Measurements from ENCODE around the gene NEDD4L.

NEDD4L gene

DNA sequence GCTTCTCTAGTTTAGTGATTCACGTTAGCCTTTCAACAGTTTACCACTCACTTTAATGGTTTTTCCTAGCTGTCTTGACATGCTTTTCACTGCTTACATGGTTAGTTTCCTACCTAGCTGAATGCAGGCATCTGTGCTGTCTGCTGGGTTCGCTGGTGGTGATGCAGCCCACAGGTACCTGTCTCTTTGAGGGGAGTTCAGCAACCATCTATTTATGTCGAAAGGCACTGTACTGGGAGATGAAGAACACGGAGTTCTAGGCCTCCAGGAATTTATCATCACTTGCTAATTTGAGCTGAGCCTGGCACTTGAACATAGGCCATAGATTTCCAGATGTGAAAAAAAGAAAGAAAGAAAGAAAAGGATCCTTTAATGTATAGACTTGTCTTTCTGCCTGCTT lies 148.5 kb downstream of the NEDD4L start:
- H3K27ac ChIP-seq: no peak overlapping the region
- no peak overlapping the region for H3K4me3 ChIP-seq

DNA sequence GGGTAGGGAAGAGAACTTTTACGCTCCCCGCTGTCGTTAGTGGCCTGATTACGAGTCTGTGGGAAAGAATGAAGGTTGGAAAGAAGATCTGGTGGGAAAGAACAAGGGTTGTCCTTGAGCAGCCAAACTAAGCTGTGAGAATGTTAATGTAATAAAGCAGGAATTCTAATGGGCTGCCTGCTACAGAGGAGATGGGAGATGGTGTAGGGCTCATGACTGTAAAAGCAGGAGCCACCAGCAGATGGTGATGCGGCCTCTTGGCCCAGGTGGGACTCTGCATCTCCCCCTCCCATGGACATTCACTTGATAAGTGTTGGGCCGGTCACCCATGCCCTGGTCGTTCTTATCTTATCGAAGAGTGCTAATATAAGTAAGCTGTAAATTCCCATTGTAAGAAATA lies 150.0 kb downstream of the NEDD4L start:
- Histone ChIP-seq H3K4me3 (no peak overlapping the region), H3K27ac (no peak overlapping the region)

DNA sequence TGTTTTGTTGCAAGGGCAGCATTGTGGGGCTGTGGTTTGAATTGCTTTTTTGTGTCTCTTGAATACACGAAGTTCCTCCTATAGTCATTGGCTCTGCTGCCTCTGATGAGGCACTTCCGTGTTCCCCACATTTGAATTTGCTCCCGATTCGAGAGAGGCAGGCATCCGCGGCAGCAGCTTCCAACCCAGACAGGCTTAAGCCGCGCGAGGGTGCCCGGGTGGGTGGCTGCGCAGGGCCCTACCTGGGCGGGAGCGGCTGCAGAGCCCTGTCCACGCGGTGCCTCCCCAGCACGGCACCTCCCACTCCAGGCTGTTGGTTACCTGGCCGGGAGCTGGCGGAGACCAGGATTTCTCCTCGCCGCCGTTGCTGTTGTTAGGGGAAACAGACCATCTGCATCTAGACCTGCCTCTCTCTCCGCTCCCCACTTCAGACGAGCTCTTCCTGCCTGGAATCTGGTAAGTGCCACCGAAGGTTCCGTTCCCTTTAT lies 151.3 kb downstream of the NEDD4L start:
- Histone ChIP-seq H3K4me3 (peak overlapping the region; percentile 12 to 41 (median 32)), H3K27ac (peak overlapping the region in 5 of 21 experiments; percentile 7 to 73 (median 26))

DNA sequence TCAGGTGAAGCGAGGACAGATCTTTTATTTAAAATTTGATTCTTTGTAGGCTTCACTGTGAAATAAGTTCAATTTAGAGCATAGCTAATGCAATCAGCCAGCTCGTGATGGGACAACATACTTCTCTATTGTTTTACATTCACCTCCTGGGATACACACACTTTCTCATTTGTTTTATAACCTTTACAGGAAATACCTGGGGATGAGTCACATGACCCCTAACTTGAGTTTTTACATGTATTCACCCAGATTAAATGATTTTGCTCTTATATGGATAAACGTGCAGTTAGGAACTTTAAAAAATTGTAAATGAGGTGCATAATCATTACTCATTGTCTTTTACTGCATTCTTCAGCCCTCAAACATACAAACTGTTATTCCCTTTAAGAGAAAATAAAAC lies 152.1 kb downstream of the NEDD4L start:
- peak overlapping the region in 1 of 7 experiments; percentile 32 for H3K4me3 ChIP-seq
- H3K27ac ChIP-seq: no peak overlapping the region

DNA sequence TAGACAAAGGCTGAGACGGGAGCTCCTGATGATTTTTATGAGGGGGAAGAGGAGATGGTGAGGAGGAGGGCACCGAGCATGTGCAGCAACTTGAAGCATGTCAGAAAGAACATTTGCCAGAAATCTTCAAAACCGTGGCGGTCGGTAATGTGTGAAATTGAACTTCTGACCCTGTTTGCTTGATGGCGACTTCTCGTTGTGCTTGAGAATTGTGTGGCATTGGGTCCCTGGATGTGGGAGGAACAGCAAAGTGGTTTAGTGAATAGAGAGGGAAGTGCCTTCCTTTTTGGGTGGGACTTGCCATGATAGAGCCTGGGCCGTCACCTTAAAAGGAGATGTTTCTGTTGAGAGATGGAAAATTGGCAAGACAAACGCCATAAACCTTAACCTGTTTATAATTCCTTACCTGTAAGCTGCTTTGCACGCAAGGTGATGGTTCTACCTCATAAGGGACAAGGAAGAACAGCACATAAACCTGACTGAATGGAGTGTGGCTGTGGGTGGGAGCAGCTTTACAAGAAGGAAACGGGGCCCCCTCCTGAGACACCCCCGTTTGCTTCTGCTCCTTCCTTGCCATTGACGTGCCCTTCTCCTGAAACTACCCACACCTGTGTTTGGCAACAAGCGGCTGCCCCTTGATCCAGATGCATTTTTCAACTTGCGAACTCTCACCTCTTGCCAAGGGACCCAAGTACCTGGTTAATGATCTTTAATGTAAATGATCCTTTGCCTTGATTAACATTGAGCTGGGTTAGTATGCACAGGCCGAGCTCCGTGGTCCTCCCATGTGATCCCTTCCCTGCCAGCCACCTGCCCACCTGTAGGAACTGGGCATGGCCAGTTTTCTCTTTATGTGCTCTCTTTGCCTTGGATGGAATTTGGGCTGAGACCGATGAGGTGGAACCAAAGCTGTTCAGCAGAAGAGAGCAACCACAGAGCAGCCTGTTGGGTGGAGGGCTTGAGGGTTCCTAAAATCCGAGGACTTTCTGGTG lies 153.2 kb downstream of the NEDD4L start:
- Histone ChIP-seq H3K27ac (peak overlapping the region in 1 of 21 experiments; percentile 55), H3K4me3 (no peak overlapping the region)

DNA sequence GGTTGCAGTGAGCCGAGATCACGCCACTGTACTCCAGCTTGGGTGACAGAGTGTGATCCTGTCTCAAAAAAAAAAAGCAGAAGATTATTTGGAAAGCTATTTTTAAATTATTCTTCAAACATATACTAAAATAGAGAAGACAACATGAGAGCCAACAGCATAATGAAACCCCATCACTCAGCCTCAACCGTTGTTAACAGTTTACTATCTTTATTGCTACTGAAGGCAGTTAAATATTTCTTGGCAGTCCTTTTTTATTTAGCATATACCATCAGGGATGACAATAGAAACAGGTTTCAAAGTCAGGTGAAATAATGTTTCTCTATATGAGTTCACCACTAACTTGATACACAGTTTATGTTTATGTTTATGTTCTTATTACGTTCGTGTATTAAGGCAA lies 157.2 kb downstream of the NEDD4L start:
- no peak overlapping the region for H3K27ac ChIP-seq

DNA sequence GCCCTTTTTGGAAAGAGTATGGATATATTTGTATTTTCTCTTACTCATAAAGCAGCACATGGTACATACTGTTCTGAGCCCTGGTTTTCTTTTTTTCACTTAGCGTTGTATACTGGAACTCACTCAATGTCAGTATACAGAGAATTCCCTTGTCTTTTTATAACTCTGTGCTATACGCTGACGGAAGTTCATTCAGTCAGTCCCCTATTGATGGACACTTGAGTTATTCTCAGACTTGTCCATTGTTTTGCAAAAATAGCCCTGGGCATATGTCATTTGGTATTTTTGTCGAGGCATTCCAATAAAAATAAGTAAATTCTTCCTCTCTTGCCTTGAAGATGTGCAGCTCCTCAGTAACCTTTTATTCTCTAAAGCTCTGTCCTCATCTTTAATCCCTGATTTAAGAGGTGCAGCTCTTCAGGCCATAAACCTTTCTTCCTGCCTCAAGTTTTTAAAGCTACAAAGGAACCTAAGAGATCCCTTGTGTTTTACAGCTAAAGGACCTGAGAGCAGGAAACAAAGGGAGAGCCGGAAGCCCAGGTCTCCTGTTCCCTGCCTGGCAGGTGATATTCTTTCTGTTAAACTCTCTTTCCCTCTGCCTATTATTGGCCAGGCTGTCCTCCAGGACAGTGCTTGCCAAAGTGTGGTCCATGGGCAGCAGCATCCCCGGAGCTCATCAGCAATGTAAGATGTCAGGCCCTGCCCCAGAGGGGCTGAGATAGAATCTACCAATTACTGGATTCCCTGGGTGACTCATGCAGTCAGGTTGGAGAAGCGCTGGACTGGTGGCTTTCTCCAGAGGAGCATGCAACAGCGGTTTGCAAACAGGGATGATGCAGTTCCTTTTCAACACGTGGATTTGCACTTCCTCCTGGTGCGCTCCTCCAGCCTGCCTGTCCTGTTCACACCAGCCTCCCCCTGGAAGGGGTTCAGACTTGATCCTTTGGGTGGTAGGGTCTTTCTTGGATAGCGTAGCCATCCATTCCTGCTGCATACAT lies 158.0 kb downstream of the NEDD4L start:
- no peak overlapping the region for H3K27ac ChIP-seq

More for the DNA sequence above, 157.2 kb downstream of the NEDD4L start:
- no peak overlapping the region for H3K4me3 ChIP-seq

DNA sequence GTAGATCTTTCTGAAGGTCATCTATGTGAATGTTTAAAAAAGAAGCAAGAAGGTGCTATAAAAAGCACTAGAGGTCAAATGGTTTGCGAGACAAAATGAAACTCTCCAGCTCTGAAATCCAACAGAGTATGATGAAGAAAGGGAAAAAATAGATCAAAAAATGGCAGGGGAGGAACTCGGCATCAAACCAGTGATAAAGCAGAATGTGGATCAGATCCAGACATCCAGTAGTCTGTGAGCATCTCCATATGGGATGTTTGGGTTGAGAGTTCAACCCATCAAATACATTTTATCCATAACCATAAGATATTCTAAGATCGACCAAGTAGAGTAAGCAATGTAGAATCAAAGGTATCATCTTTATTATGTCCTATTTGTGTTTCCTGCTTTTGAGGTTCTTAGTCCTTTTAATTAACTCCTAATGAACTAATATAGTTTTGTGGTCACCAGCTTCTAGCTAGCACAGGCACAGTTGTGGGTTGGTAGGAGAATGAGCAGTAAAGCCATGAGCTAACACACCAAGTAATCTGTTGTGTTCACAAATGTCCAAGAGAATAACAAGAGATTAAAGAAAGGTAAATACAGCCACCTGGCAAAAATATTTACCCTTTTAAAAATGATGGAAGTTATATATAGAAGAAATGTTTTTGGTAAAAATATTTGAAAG lies 160.9 kb downstream of the NEDD4L start:
- H3K4me3 ChIP-seq: no peak overlapping the region
- H3K27ac ChIP-seq: no peak overlapping the region

More for the DNA sequence above, 158.0 kb downstream of the NEDD4L start:
- no peak overlapping the region for H3K4me3 ChIP-seq

DNA sequence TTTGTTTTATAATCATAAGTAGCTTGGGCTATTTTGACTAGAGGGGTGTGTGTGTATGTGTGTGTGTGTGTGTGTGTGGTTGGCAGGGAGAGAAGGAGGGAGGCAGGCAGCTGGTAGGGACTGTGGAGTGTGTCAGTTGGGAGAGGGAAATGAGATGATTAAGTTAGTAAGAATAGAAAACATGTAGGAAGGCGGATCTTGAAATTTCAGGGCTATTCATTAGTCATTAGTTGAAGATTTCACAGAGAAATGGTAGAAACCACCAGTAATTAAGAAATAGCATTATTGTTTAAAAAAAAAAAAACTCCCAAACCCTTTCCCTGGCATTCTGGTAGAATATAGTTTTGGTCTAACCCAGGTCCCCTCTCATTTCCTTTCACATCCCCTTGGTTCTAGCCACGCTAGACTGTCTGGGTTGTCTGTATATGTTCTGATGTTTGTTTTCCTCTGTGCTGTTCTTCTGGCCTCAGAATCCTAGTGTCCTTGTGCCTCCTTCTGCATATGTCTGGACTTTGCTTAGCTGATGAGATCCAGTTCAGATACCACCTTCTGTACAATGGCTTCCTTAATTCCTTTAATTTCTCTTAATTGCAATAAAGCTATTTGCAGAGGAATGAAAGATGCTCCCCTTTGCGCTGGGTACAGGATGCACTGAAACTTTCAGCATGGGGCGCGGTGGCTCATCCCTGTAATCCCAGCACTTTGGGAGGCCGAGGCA lies 161.6 kb downstream of the NEDD4L start:
- Histone ChIP-seq H3K4me3 (no peak overlapping the region), H3K27ac (no peak overlapping the region)

DNA sequence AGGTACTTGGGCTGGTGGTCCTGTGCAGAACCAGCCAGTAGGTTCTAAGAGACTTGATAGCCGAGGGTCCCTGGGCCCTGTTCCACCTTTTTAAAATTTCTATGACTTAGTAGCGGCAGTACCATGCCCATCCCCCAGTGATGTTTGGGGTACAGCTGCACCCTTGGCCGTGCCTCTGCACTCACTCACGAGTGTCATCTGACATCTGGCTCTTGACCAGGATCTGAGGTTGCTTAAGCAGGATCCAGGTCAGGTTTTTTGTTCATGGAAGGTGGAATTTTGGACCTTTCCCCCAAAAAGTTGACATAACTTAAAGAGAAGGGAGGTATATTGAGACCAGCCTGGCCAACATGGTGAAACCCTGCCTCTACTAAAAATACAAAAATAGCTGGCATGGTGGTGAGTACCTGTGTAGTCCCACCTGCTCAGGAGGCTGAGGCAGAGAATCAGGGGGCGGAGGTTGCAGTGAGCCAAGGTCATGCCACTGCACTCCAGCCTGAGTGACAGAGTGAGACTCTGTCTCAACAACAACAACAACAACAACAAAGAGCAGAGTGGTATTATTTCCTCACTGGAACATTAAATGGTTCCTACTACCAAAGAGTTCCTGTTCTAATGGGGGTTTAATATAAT lies 163.6 kb downstream of the NEDD4L start:
- Histone ChIP-seq H3K27ac (no peak overlapping the region), H3K4me3 (no peak overlapping the region)

DNA sequence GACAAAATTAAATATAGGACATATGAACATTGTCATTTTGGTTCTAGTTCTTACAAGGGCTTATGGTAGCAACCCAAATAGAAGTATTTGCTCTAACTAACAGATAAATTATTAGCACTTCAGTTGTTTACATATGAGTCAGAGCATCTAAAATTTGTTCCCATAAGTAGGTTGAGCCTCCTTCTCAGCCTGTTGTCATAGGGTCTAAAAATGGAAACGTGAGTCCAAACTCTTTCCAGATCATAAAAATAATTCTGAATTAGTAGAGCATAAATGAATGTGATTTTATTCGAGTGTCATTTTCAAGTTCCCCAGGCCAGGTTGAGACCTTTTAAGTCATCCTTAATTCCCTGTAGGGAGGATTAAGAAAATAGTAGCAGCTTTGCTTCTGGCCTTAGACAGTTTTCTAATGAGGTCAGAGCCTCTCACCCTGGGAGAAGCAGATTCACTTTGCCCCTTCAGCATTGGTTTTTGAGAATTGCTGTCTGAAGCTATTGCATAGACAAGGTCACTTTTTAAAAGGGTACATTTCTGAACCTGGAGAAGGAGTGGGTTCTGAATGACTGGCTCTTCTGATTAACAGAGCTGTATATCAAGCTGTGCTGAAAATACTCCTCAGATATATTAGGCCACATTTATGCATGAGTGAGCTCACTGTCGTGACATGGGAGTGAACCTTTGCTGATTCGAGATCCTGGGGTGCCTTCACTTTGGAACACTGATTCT lies 164.3 kb downstream of the NEDD4L start:
- Histone ChIP-seq H3K27ac (no peak overlapping the region), H3K4me3 (no peak overlapping the region)

DNA sequence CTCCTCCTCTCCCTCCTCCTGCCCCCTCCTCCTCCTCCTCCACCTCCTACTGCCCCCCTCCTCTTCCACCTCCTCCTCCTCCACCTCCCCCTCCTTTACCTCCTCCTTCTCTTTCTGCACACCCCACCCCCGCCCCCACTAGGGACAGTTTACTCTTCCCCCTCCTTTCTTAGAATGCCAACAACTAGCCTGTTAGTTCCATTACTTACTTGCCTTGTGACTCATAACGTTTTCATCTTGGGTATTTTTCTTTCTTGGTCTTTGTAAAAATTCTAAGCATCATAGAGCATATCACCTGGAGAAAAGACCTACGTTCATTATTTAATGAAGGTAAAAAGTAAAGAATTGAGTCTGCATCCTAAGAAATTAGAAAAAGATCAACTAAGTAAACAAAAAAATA lies 165.3 kb downstream of the NEDD4L start:
- no peak overlapping the region for H3K27ac ChIP-seq
- H3K4me3 ChIP-seq: no peak overlapping the region

DNA sequence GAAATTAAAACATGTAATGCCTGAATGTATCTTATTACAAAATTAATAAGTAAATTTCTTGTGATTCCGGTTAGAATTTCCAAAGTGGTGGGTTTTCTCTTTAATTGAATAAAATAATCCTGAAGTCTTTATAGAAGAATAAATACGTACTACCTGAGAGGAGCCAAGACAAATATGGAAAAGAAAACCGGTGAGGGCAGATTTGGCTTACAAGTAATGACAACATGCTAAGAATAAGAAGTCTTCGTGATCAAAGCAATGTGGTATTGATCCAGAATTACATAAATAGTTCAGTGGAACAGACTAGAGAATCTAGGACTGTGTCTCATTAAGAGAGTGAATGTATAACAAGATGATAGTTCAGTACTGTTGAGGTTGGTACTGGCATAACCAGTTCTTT lies 167.5 kb downstream of the NEDD4L start:
- H3K4me3 ChIP-seq: no peak overlapping the region
- no peak overlapping the region for H3K27ac ChIP-seq

DNA sequence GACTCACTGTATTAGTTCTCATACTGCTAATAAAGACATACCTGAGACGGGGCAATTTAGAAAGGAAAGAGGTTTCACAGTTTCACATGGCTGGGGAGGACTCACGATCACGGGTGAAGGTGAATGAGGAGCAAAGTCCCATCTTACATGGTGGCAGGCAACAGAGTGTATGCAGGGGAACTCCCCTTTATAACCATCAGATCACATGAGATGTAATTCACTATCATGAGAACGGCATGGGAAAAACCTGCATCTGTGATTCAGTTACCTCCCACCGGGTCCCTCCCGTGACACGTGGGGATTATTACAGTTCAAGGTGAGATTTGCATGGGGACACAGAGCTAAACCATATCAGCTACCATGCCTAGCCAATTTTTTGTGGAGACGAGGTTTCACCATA lies 168.2 kb downstream of the NEDD4L start:
- Histone ChIP-seq H3K4me3 (no peak overlapping the region), H3K27ac (no peak overlapping the region)

DNA sequence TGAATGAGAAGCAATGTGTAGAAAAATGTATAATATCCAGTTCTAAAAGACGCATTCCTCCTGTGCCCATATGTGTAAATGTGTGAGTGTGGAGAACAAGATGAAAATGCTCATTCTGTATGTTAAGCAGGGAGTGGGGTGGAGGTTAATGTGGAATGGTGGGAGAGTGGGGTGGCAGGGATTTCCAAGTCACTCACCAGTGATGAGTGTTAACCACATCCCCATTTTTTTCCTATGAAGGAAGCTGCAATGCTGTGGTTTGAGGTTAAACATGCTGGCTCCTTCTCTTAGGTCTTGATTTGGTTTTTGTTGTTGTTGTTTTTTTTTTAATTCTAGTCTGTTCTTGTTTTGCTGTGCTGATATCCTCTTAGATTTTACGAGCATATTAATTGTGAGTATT lies 169.4 kb downstream of the NEDD4L start:
- Histone ChIP-seq H3K27ac (peak overlapping the region in 4 of 21 experiments; percentile 42 to 83 (median 50)), H3K4me3 (no peak overlapping the region)

DNA sequence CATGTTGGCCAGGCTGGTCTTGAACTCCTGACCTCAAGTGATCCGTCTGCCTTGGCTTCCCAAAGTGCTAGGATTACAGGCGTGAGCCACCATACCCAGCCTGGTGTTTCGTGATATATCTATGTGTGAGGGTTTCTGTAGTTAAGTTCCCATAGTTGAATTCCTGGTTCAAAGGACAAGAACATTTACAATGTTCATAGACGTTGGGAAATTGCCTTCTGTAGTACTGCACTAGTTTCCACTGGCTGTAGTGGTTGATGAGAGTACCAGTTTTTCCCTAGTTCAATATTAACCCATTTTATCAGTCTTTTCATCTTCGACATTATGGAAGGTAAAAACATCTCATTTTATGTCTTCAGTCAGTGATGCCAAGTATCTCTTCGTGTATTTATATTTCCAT lies 171.0 kb downstream of the NEDD4L start:
- Histone ChIP-seq H3K4me3 (no peak overlapping the region), H3K27ac (peak overlapping the region in 1 of 21 experiments; percentile 15)

DNA sequence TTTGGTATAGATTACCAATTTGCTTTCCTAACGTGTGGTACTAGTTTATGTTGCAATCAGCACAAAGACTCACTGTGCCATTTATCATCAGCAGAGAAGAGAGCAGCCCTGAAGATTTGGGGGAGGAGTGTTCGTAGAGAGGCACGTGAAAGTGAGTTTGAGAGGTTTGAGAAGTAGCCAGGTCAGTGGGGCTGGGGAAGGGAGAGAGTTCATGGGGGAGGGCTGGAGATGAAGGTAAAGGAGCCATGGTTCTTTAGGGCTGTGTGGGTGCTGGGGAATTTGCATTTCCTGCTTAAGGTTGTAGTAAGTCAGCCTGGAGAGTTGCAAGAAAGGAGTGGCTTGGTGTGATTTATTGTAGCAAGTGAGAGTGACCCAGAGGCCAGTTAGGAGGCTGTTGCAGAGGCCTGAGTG lies 172.1 kb downstream of the NEDD4L start:
- H3K27ac ChIP-seq: no peak overlapping the region

DNA sequence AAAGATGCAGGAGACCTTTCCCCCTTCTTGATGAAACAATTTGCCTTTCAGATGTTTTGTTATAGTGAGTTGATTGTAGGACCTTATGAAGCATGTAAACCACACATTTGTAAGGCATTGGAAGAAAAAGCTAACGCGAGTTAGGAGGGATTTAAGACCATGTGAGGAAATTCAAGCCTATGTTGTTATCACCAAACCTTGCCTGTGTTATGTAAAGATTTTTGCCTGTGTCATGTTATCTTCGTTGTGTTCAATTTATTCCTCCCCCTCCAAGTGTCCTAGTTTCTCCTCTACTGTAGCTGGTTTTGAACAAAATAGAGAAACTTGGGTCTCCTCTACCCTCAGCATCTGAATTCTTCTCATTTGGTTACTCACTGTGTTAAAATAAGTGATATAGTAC lies 173.0 kb downstream of the NEDD4L start:
- Histone ChIP-seq H3K4me3 (no peak overlapping the region), H3K27ac (no peak overlapping the region)

More for the DNA sequence above, 172.1 kb downstream of the NEDD4L start:
- H3K4me3 ChIP-seq: no peak overlapping the region

Data from skin epidermis (tissue), 12 donors.